HG03469 (cell line): ENCODE results near the gene NTM.

Source experiments
- ATAC-seq: cut with Tn5 transposase; IDR thresholded peaks from one replicate; pipeline ENCODE4 v1.9.1; 2021; ENCODE audit warnings: mild to moderate bottlenecking, moderate library complexity, moderate number of reproducible peaks; ENCODE audit not compliant: unreplicated experiment

The NTM gene

GRCh38 chr11:132142554-132142953 is 772.1 kb downstream of the NTM start:
- no peak for ATAC-seq

- no peak for ATAC-seq
Observed at GRCh38 chr11:132147464-132147863, 777.0 kb downstream of the NTM start.

- ATAC-seq, result no peak
Observed at GRCh38 chr11:132154781-132155180, 784.4 kb downstream of the NTM start.

- ATAC-seq, result no peak
Observed at GRCh38 chr11:132158091-132158490, 787.7 kb downstream of the NTM start.

- no peak for ATAC-seq
Observed at GRCh38 chr11:132158696-132159095, 788.3 kb downstream of the NTM start.

- ATAC-seq, result no peak
Observed at GRCh38 chr11:132161403-132162078, 791.1 kb downstream of the NTM start.

- ATAC-seq, result no peak
Observed at GRCh38 chr11:132168344-132168981, 798.0 kb downstream of the NTM start.

- no peak for ATAC-seq
Observed at GRCh38 chr11:132171031-132171430, 800.6 kb downstream of the NTM start.

- no peak for ATAC-seq
Observed at GRCh38 chr11:132174362-132175255, 804.2 kb downstream of the NTM start.

- no peak for ATAC-seq
Observed at GRCh38 chr11:132177106-132177505, 806.7 kb downstream of the NTM start.

- ATAC-seq, result no peak
Observed at GRCh38 chr11:132184079-132184478, 813.7 kb downstream of the NTM start.

- ATAC-seq, result no peak
Observed at GRCh38 chr11:132185726-132186592, 815.5 kb downstream of the NTM start.

- no peak for ATAC-seq
Observed at GRCh38 chr11:132186699-132187098, 816.3 kb downstream of the NTM start.

GRCh38 chr11:132187386-132187785 is 817.0 kb downstream of the NTM start:
- no peak for ATAC-seq

GRCh38 chr11:132187814-132188213 is 817.4 kb downstream of the NTM start:
- no peak for ATAC-seq

GRCh38 chr11:132196928-132197327 is 826.5 kb downstream of the NTM start:
- no peak for ATAC-seq

- ATAC-seq, result no peak
Observed at GRCh38 chr11:132200353-132200936, 830.0 kb downstream of the NTM start.

GRCh38 chr11:132202621-132203020 is 832.2 kb downstream of the NTM start:
- no peak for ATAC-seq

GRCh38 chr11:132205006-132205405 is 834.6 kb downstream of the NTM start:
- ATAC-seq, result no peak

GRCh38 chr11:132205496-132205895 is 835.1 kb downstream of the NTM start:
- ATAC-seq, result no peak
